Lung (tissue), 12 donors: Measurements from ENCODE around the gene LGALS7B. TPM values are rescaled to one million over a fixed set of nuclear protein-coding genes. Genes with fewer than 3 reads are reported as not detected.
"Not testable (repeated sequence)": the region's sequence is repeated elsewhere in the genome, so short reads cannot be mapped to it uniquely, and the experiment has no call there.

Source experiments
- ATAC-seq: fragments of 200-7000 bp; cut with Tn5 transposase; one replicate; pipeline ENCODE4 v1.9.1; 2020; ENCODE audit warnings: moderate number of reproducible peaks; ENCODE audit not compliant: insufficient read depth, low FRiP score
- DNase-seq, 3 donors: peaks; one replicate each; pipeline ENCODE4 v3.0.0-alpha.2; 2013 to 2017
- H3K27ac ChIP-seq, 2 donors: one replicate each; pipeline ENCODE4 v1.5.1; 2013; ENCODE audit warnings: mild to moderate bottlenecking in 2 of 2, moderate library complexity in 2 of 2, control low read depth in 1 of 2, inconsistent platforms in 1 of 2, low read depth in 1 of 2, low read length in 1 of 2
- H3K27me3 ChIP-seq, 3 donors: one replicate each; pipeline ENCODE4 v1.5.1; 2013; ENCODE audit warnings: low read length in 2 of 3; ENCODE audit not compliant: control insufficient read depth in 3 of 3, insufficient read depth in 3 of 3
- H3K36me3 ChIP-seq, 4 donors: one replicate each; pipeline ENCODE4 v1.5.1; 2013; ENCODE audit warnings: low read length in 4 of 4, mild to moderate bottlenecking in 1 of 4, moderate library complexity in 1 of 4; ENCODE audit not compliant: control insufficient read depth in 4 of 4, insufficient read depth in 4 of 4
- H3K4me1 ChIP-seq, 5 donors: one replicate each; pipeline ENCODE4 v1.5.1; 2013; ENCODE audit warnings: low read length in 5 of 5, mild to moderate bottlenecking in 2 of 5, moderate library complexity in 1 of 5; ENCODE audit not compliant: control insufficient read depth in 5 of 5, insufficient read depth in 5 of 5
- H3K4me3 ChIP-seq: one replicate; pipeline ENCODE4 v1.5.1; 2013; ENCODE audit warnings: mild to moderate bottlenecking, control low read depth, moderate library complexity
- H3K9ac ChIP-seq, 2 donors: one replicate each; pipeline ENCODE4 v1.5.1; 2013; ENCODE audit warnings: low read length in 2 of 2, control low read depth in 1 of 2; ENCODE audit not compliant: insufficient read depth in 1 of 2
- H3K9me3 ChIP-seq, 4 donors: one replicate each; pipeline ENCODE4 v1.5.1; 2013; ENCODE audit warnings: low read length in 3 of 4, mild to moderate bottlenecking in 1 of 4, moderate library complexity in 1 of 4; ENCODE audit not compliant: control insufficient read depth in 4 of 4, insufficient read depth in 3 of 4
- CTCF ChIP-seq: IDR thresholded peaks from 2 replicates; pipeline ENCODE4 v1.5.1; 2012; ENCODE audit warnings: mild to moderate bottlenecking; ENCODE audit errors: control extremely low read depth, extremely low read depth
- WGBS, 2 donors: extraction: QIAGEN DNeasy Blood & Tissue Kit; methylation state at CpG; one replicate each; pipeline ENCODE4 v1.1.7; 2013; 5-methylcytosine and 5-hydroxymethylcytosine counted together
- polyA plus RNA-seq, 2 donors: library from polyadenylated mRNA; stranded (reverse); fragments of 200-250 nt; gene quantifications; one replicate each; pipeline ENCODE4 v1.2.1, GENCODE V29; 2013
- total RNA-seq, 2 donors: library from RNA; depleted of rRNA in 1 of 2; stranded (reverse); fragments of >200 nt in 1 of 2; gene quantifications; one replicate each; pipeline ENCODE4 v1.2.1, GENCODE V29; 2014 to 2021
- donor health status: control.
- donor health status: control.
- donor health status: Bipolar disorder and iron deficiency.
- donor health status: healthy.
- donor health status: DM: yes; HTN: yes; CAD: no.

Gene LGALS7B
- total and polyA plus RNA-seq, 4 donors = 2.3 to 16.3 (median 12.2) TPM; not detected in 1

- no peak for ATAC-seq
- no peak for DNase-seq
- Histone ChIP-seq H3K27ac (no peak overlapping the region), H3K9ac (no peak overlapping the region), H3K4me1 (no peaks in the 10 kb centered on the region), H3K9me3 (no peaks in the 10 kb centered on the region), H3K36me3 (no peaks in the 10 kb centered on the region), H3K27me3 (no peaks in the 10 kb centered on the region), H3K4me3 (no peak overlapping the region)
- 86% methylated on average over 7 of the region's 7 CpGs for WGBS, 2 donors
- TF ChIP-seq CTCF = no peak
Observed at GRCh38 chr19:38745316-38745715, 43.7 kb upstream of the LGALS7B start.

GRCh38 chr19:38753783-38754182 lies 35.2 kb upstream of the LGALS7B start:
- ATAC-seq, H3K9me3 ChIP-seq, H3K4me1 ChIP-seq, H3K36me3 ChIP-seq, H3K27me3 ChIP-seq, DNase-seq, H3K4me3 ChIP-seq, H3K9ac ChIP-seq, H3K27ac ChIP-seq: not testable (repeated sequence)
- WGBS, 2 donors = 81 to 86% methylated on average over 3 of the region's 3 CpGs

- 83 to 100% methylated on average over 1 to 2 of the region's 2 CpGs for WGBS, 2 donors
- H3K27ac ChIP-seq, H3K4me3 ChIP-seq, H3K9me3 ChIP-seq, H3K9ac ChIP-seq, DNase-seq, H3K4me1 ChIP-seq, H3K27me3 ChIP-seq, ATAC-seq, H3K36me3 ChIP-seq: not testable (repeated sequence)
Observed at GRCh38 chr19:38754196-38754595, 34.8 kb upstream of the LGALS7B start.

- WGBS, 2 donors = 28 to 45% methylated on average over 10 of the region's 10 CpGs
- no peaks in the 10 kb centered on the region for H3K4me1 ChIP-seq
- H3K9ac ChIP-seq = no peak overlapping the region
- no peaks in the 10 kb centered on the region for H3K36me3 ChIP-seq
- no peak overlapping the region for H3K4me3 ChIP-seq
- peak; percentile 58 for ATAC-seq
- H3K27me3 ChIP-seq = no peaks in the 10 kb centered on the region
- TF ChIP-seq CTCF = no peak
- H3K9me3 ChIP-seq = no peaks in the 10 kb centered on the region
- no peak overlapping the region for H3K27ac ChIP-seq
- peak in 1 of 3 donors; percentile 12 for DNase-seq
Observed at GRCh38 chr19:38759590-38760003, 29.4 kb upstream of the LGALS7B start.

GRCh38 chr19:38760805-38761517 lies 28.0 kb upstream of the LGALS7B start:
- WGBS, 2 donors = 64 to 84% methylated on average over 6 of the region's 6 CpGs
- not testable (repeated sequence) for ATAC-seq, DNase-seq, H3K27me3 ChIP-seq, H3K9me3 ChIP-seq, H3K36me3 ChIP-seq, H3K4me1 ChIP-seq, H3K9ac ChIP-seq, H3K27ac ChIP-seq, H3K4me3 ChIP-seq

- H3K36me3 ChIP-seq, H3K9ac ChIP-seq, ATAC-seq, DNase-seq, H3K27me3 ChIP-seq, H3K27ac ChIP-seq, H3K4me3 ChIP-seq, H3K9me3 ChIP-seq, H3K4me1 ChIP-seq: not testable (repeated sequence)
- 96 to 97% methylated on average over 9 of the region's 9 CpGs for WGBS, 2 donors
Observed at GRCh38 chr19:38761884-38762389, 27.1 kb upstream of the LGALS7B start.
